Activated CD8-positive, alpha-beta T cell treated with anti-CD3 and anti-CD28 coated beads for 36 hours (primary cell): ENCODE data around the gene SLC16A6. TPM values are rescaled to one million over a fixed set of nuclear protein-coding genes. Genes with fewer than 3 reads are reported as not detected.
"Not testable (repeated sequence)": the region's sequence is repeated elsewhere in the genome, so short reads cannot be mapped to it uniquely, and the experiment has no call there.

Source experiments
- ATAC-seq: fragments of 200-7000 bp; cut with Tn5 transposase; one replicate; pipeline ENCODE4 v1.10.0; 2021; ENCODE audit warnings: mild to moderate bottlenecking, moderate library complexity
- CTCF ChIA-PET: fragments of 350-600 bp; sonication (Branson Sonifier 250); formaldehyde crosslinking; loops from one replicate; lab custom pipeline; 2021; ENCODE audit warnings: antibody characterized with exemption; lab: Charles Lee
- POLR2A ChIA-PET: fragments of 350-600 bp; sonication (Branson Sonifier 250); formaldehyde crosslinking; loops from one replicate; lab custom pipeline; 2021; ENCODE audit warnings: antibody characterized with exemption; lab: Charles Lee
- DNase-seq: peaks from one replicate; pipeline ENCODE4 v3.0.0-alpha.2; 2020
- H3K27ac Mint-ChIP-seq: one replicate; pipeline ENCODE4 v1.8.0; 2021; ENCODE audit warnings: mild to moderate bottlenecking, mixed read lengths
- H3K27me3 Mint-ChIP-seq: one replicate; pipeline ENCODE4 v1.8.0; 2021; ENCODE audit warnings: mixed read lengths
- H3K36me3 Mint-ChIP-seq: one replicate; pipeline ENCODE4 v1.8.0; 2021; ENCODE audit warnings: low read depth, mixed read lengths
- H3K4me1 Mint-ChIP-seq: one replicate; pipeline ENCODE4 v1.8.0; 2021; ENCODE audit warnings: low read depth, mixed read lengths
- H3K4me3 Mint-ChIP-seq: one replicate; pipeline ENCODE4 v1.8.0; 2021; ENCODE audit warnings: mild to moderate bottlenecking, moderate library complexity, mixed read lengths
- H3K9me3 Mint-ChIP-seq: one replicate; pipeline ENCODE4 v1.8.0; 2021; ENCODE audit warnings: mixed read lengths
- intact Hi-C: fragments of 100-400 bp; cut with micrococcal nuclease; formaldehyde crosslinking; loops from one replicate; pipeline ENCODE4 v1.10.0; 2022
- total RNA-seq, 2 experiments: library from RNA; stranded (reverse); gene quantifications; one replicate each; pipeline ENCODE4 v1.2.3, GENCODE V29; 2021
- TF ChIP-seq, protein P1 (sequence below): fragments of 200-600 bp; IDR thresholded peaks from one replicate; pipeline ENCODE4 v1.8.0; 2022; ENCODE audit warnings: antibody characterized with exemption, mild to moderate bottlenecking

The SLC16A6 gene
- total RNA-seq, 2 experiments from 2014 or later, result 2.3 to 2.8 TPM

DNA sequence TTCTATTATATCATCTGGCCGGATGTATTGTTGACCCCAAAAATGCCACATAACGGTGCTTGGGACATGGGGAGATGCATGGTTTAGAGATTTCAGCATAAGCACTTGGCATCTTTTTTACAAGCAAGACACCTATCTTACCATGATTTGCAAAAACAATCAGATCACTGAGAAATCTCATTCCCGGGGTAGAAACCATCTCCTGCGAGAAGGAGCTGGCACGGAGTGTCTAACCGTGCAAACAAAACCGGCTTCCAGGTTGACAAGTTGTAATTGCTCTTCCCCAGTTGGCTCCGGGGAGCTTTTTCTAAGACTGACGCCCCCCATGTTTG, 1.0 kb downstream of the SLC16A6 start:
- POLR2A ChIA-PET, result interaction anchor here (0.9 to 4.0 kb wide), 5 partner anchors 32 to 109 kb away, joined by 3 to 27 read pairs (median 3); partner anchors contain the start of gene AMZ2
- H3K36me3 Mint-ChIP-seq, result peaks cover 6% of the 10 kb centered on the region
- TF ChIP-seq, protein P1, sequence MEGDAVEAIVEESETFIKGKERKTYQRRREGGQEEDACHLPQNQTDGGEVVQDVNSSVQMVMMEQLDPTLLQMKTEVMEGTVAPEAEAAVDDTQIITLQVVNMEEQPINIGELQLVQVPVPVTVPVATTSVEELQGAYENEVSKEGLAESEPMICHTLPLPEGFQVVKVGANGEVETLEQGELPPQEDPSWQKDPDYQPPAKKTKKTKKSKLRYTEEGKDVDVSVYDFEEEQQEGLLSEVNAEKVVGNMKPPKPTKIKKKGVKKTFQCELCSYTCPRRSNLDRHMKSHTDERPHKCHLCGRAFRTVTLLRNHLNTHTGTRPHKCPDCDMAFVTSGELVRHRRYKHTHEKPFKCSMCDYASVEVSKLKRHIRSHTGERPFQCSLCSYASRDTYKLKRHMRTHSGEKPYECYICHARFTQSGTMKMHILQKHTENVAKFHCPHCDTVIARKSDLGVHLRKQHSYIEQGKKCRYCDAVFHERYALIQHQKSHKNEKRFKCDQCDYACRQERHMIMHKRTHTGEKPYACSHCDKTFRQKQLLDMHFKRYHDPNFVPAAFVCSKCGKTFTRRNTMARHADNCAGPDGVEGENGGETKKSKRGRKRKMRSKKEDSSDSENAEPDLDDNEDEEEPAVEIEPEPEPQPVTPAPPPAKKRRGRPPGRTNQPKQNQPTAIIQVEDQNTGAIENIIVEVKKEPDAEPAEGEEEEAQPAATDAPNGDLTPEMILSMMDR, result no peak
- intact Hi-C loops, result loop anchor here (5.0 to 10.0 kb wide), 2 partner anchors 67 to 145 kb away; no protein-coding TSS in a partner anchor
- H3K9me3 Mint-ChIP-seq, result no peaks in the 10 kb centered on the region
- ATAC-seq (no peak), DNase-seq (no peak)
- H3K27ac Mint-ChIP-seq, result peak overlapping the region; percentile 96
- H3K4me1 Mint-ChIP-seq, result peaks cover 49% of the 10 kb centered on the region
- CTCF ChIA-PET, result interaction anchor here (0.8 to 3.2 kb wide), 8 partner anchors 23 to 170 kb away, joined by 3 to 14 read pairs (median 5); no protein-coding TSS in a partner anchor
- H3K27me3 Mint-ChIP-seq, result no peaks in the 10 kb centered on the region
- H3K4me3 Mint-ChIP-seq, result peak overlapping the region; percentile 94

DNA sequence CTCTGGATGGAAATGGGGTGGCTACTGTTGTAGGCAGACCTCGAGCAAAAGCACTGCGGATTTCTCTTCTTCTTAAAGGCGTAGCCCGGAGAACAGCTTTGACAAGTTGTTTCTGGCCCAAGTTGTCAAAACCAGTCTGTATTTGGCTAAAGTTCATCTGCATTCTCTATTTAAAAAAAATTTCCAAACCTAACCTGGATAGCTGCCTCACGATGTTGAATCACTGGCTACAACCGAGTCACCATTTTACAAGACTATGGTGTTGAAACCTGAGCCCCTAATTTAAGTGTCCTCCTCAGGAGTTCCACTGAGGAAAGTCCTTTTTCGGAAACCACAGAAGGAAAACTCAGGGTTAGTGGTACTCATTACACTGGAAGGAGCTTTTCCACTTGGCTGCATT, 1.5 kb downstream of the SLC16A6 start:
- POLR2A ChIA-PET, result interaction anchor here (0.9 to 4.0 kb wide), 6 partner anchors 31 to 110 kb away, joined by 3 to 27 read pairs (median 3); partner anchors contain the start of gene AMZ2
- H3K36me3 Mint-ChIP-seq, result peaks cover 6% of the 10 kb centered on the region
- peak overlapping the region; percentile 96 for H3K27ac Mint-ChIP-seq

DNA sequence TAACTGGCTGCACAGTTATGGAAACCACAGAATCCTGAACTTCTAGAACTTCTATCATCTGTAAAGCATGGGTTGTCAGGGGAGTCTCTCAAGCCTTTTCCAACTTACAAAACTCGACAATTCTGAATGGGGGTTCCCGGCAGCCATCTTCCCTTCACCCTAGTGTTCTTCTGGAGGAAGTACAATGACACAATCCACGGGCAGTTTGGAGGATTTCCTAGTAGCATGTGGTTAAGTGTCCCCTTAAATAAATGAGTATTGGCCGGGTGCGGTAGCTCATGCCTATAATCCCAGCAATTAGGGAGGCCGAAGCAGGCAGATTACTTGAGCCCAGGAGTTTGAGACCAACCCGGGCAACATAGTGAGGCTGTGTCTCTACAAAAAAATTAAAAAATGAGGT, 2.1 kb downstream of the SLC16A6 start:
- ChIA-PET CTCF (interaction anchor here (1.0 to 3.2 kb wide), 6 partner anchors 26 to 170 kb away, joined by 3 to 14 read pairs (median 6); no protein-coding TSS in a partner anchor), POLR2A (interaction anchor here (1.1 to 4.0 kb wide), 3 partner anchors 31 to 169 kb away, joined by 3 to 27 read pairs (median 3); partner anchors contain the start of gene AMZ2)
- Mint-ChIP-seq H3K27ac (peak overlapping the region; percentile 18), H3K9me3 (no peaks in the 10 kb centered on the region), H3K4me3 (peak overlapping the region; percentile 94), H3K27me3 (no peaks in the 10 kb centered on the region), H3K36me3 (peaks cover 6% of the 10 kb centered on the region), H3K4me1 (peaks cover 43% of the 10 kb centered on the region)
- no peak for ATAC-seq
- TF ChIP-seq, protein P1, result no peak
- intact Hi-C loops, result no loop called here
- DNase-seq, result peak; percentile 50

More for the DNA sequence above, 1.5 kb downstream of the SLC16A6 start:
- no peak for DNase-seq
- Mint-ChIP-seq H3K9me3 (no peaks in the 10 kb centered on the region), H3K4me3 (peak overlapping the region; percentile 94), H3K27me3 (no peaks in the 10 kb centered on the region), H3K4me1 (peaks cover 46% of the 10 kb centered on the region)
- TF ChIP-seq, protein P1, result no peak
- intact Hi-C loops, result no loop called here
- CTCF ChIA-PET, result interaction anchor here (0.8 to 3.2 kb wide), 8 partner anchors 23 to 171 kb away, joined by 3 to 14 read pairs (median 5); no protein-coding TSS in a partner anchor
- no peak for ATAC-seq

DNA sequence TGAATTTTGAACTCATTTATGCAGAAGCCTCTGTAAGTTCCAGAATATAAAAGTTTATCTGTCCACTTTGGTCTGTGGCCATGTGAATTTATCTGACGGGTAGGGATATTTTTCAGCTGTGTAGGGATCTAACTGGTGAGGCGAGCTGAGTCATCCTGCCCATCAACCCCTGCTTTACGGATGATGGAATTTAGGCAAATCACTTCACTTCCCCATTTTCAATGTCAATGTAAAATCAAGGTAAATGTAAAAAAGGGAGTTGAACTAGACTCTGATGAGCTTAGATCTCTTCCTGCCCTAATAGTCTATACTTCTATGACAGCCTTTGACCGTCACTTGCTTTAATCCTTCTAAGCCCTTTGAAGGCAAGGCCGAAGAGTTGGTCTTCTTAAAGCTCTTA, 2.6 kb downstream of the SLC16A6 start:
- Mint-ChIP-seq H3K4me1 (peaks cover 41% of the 10 kb centered on the region), H3K27ac (peak overlapping the region; percentile 21), H3K36me3 (peaks cover 6% of the 10 kb centered on the region), H3K4me3 (no peak overlapping the region), H3K9me3 (no peaks in the 10 kb centered on the region), H3K27me3 (no peaks in the 10 kb centered on the region)
- ATAC-seq (no peak), DNase-seq (no peak)
- POLR2A ChIA-PET, result interaction anchor here (1.1 to 1.4 kb wide), 2 partner anchors 31 to 170 kb away, joined by 3 read pairs; no protein-coding TSS in a partner anchor
- CTCF ChIA-PET, result interaction anchor here (1.0 to 3.2 kb wide), 6 partner anchors 25 to 170 kb away, joined by 3 to 14 read pairs (median 6); no protein-coding TSS in a partner anchor
- intact Hi-C loops, result no loop called here
- TF ChIP-seq, protein P1, result no peak

DNA sequence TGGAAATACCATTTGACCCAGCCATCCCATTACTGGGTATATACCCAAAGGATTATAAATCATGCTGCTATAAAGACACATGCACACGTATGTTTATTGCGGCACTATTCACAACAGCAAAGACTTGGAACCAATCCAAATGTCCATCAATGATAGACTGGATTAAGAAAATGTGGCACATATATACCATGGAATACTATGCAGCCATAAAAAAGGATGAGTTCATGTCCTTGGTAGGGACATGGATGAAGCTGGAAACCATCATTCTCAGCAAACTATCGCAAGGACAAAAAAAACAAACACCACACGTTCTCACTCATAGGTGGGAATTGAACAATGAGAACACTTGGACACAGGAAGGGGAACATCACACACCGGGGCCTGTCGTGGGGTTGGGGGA, 9.0 kb downstream of the SLC16A6 start:
- H3K27me3 Mint-ChIP-seq, H3K9me3 Mint-ChIP-seq, intact Hi-C loops, H3K4me3 Mint-ChIP-seq, H3K4me1 Mint-ChIP-seq, POLR2A ChIA-PET, H3K27ac Mint-ChIP-seq, ATAC-seq, CTCF ChIA-PET, DNase-seq: not testable (repeated sequence)
- peaks cover 42% of the 10 kb centered on the region for H3K36me3 Mint-ChIP-seq
